IMR-90 (cell line): ENCODE measurements around the gene VPS54.

ENCODE experiments used
- BHLHE40 ChIP-seq: fragments of 150-350 bp; IDR thresholded peaks from 2 replicates; pipeline ENCODE4 v1.6.1; 2016; ENCODE audit warnings: mild to moderate bottlenecking, low read depth, low read length
- CEBPB ChIP-seq: IDR thresholded peaks from 2 replicates; pipeline ENCODE4 v1.6.1; 2012; ENCODE audit warnings: low read depth, low read length, improper control_type of control experiment
- FOS ChIP-seq: fragments of 150-350 bp; IDR thresholded peaks from 2 replicates; pipeline ENCODE4 v1.6.1; 2016; ENCODE audit warnings: low read depth, low read length
- MXI1 ChIP-seq: IDR thresholded peaks from 2 replicates; pipeline ENCODE4 v1.6.1; 2012; ENCODE audit warnings: low read depth, mild to moderate bottlenecking, low read length, moderate library complexity, borderline replicate concordance
- POLR2A ChIP-seq: IDR thresholded peaks from 2 replicates; pipeline ENCODE4 v1.6.1; 2012; ENCODE audit warnings: mild to moderate bottlenecking, low read depth, low read length
- RCOR1 ChIP-seq: IDR thresholded peaks from 2 replicates; pipeline ENCODE4 v1.6.1; 2012; ENCODE audit warnings: mild to moderate bottlenecking, low read length, improper control_type of control experiment; ENCODE audit not compliant: insufficient replicate concordance
- RFX5 ChIP-seq: IDR thresholded peaks from 2 replicates; pipeline ENCODE4 v1.8.0; 2012; ENCODE audit warnings: low read depth, mild to moderate bottlenecking, low read length, moderate library complexity
- USF2 ChIP-seq: fragments of 150-350 bp; IDR thresholded peaks from 2 replicates; pipeline ENCODE4 v1.6.1; 2017; ENCODE audit warnings: mild to moderate bottlenecking, antibody characterized with exemption, low read length, low read depth
- TF ChIP-seq, protein P1 (sequence below): conservative IDR thresholded peaks from 2 replicates; pipeline ENCODE4 v1.5.1; 2012; ENCODE audit warnings: mild to moderate bottlenecking, low read depth, low read length, improper control_type of control experiment
- TF ChIP-seq, protein P2 (sequence below): fragments of 150-350 bp; IDR thresholded peaks from 2 replicates; pipeline ENCODE4 v1.6.1; 2016; ENCODE audit warnings: low read depth, mild to moderate bottlenecking, low read length, moderate library complexity, borderline replicate concordance

DNA sequence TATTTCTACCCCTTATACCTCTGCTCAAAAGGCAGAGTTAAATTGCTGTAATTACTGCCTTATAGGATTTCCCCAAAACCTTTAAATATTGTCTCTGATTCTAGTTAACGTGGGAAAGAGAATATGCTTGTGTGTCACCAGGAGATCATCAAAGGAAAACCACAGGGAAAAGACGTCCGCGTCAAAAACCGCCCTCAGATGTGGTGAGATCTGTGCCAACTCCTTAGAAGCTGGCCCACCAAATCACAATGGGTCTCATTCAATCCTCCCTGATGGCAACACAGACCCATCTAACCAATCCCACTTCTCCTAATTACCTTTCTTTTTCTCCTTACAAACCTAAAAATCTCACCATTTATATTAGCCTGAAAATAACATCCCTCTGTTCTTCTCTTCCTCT lies 25.4 kb downstream of the VPS54 start:
- TF ChIP-seq RCOR1 (no peak), CEBPB (no peak), POLR2A (no peak), RFX5 (no peak), MXI1 (no peak), BHLHE40 (no peak), USF2 (no peak), FOS (no peak)
- TF ChIP-seq, protein P1, sequence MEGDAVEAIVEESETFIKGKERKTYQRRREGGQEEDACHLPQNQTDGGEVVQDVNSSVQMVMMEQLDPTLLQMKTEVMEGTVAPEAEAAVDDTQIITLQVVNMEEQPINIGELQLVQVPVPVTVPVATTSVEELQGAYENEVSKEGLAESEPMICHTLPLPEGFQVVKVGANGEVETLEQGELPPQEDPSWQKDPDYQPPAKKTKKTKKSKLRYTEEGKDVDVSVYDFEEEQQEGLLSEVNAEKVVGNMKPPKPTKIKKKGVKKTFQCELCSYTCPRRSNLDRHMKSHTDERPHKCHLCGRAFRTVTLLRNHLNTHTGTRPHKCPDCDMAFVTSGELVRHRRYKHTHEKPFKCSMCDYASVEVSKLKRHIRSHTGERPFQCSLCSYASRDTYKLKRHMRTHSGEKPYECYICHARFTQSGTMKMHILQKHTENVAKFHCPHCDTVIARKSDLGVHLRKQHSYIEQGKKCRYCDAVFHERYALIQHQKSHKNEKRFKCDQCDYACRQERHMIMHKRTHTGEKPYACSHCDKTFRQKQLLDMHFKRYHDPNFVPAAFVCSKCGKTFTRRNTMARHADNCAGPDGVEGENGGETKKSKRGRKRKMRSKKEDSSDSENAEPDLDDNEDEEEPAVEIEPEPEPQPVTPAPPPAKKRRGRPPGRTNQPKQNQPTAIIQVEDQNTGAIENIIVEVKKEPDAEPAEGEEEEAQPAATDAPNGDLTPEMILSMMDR: no peak
- TF ChIP-seq, protein P2, sequence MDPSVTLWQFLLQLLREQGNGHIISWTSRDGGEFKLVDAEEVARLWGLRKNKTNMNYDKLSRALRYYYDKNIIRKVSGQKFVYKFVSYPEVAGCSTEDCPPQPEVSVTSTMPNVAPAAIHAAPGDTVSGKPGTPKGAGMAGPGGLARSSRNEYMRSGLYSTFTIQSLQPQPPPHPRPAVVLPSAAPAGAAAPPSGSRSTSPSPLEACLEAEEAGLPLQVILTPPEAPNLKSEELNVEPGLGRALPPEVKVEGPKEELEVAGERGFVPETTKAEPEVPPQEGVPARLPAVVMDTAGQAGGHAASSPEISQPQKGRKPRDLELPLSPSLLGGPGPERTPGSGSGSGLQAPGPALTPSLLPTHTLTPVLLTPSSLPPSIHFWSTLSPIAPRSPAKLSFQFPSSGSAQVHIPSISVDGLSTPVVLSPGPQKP: no peak
